SK-N-SH (cell line): Measurements from ENCODE around the gene STAT6. TPM values are rescaled to one million over a fixed set of nuclear protein-coding genes. Genes with fewer than 3 reads are reported as not detected.

Source experiments
- CTCF ChIA-PET: fragments of 300-600, 350-600 bp; formaldehyde crosslinking; extraction: SDS; loops from one replicate; lab custom pipeline; 2021; lab: Yijun Ruan, JAX
- POLR2A ChIA-PET: fragments of 350-600 bp; sonication (Branson Sonifier 250); formaldehyde crosslinking; extraction: SDS; loops from one replicate; lab custom pipeline; 2020; ENCODE audit warnings: antibody characterized with exemption, inconsistent platforms; lab: Yijun Ruan, JAX
- DNase-seq: peaks from one replicate; pipeline ENCODE4 v3.0.0; 2012
- H2AFZ ChIP-seq: fragments of 200-600 bp; sonication (generic); 2 replicates; pipeline ENCODE4 v1.8.1; 2016; ENCODE audit warnings: antibody characterized with exemption, mild to moderate bottlenecking, low read depth
- H3F3A ChIP-seq: fragments of 200-600 bp; sonication (generic); replicated peaks from 2 replicates; pipeline ENCODE3; 2016; ENCODE audit warnings: antibody characterized with exemption, mild to moderate bottlenecking; ENCODE audit not compliant: insufficient read depth
- H3K27ac ChIP-seq, 2 experiments: fragments of 200-500 bp in 1 of 2; fragments of 200-600 bp in 1 of 2; sonication (Bioruptor generic) in 1 of 2; sonication (generic), shearing (Covaris generic) in 1 of 2; 2 replicates each; pipeline versions ENCODE4 v1.5.1 to v1.6.1; 2014 to 2016; ENCODE audit warnings: low read depth in 2 of 2, inconsistent platforms in 1 of 2, low read length in 1 of 2, mild to moderate bottlenecking in 1 of 2, mixed read lengths in 1 of 2
- H3K27me3 ChIP-seq: fragments of 200-600 bp; sonication (generic), shearing (Covaris generic); 2 replicates; pipeline ENCODE4 v1.6.1; 2016; ENCODE audit warnings: mixed run types; ENCODE audit not compliant: insufficient read depth
- H3K36me3 ChIP-seq, 2 experiments: fragments of 200-500 bp in 1 of 2; fragments of 200-600 bp in 1 of 2; sonication (Bioruptor generic) in 1 of 2; sonication (generic) in 1 of 2; replicated peaks in 1 of 2; 2 replicates each; pipeline versions ENCODE3 to v1.5.1; 2014 to 2016; ENCODE audit warnings: low read length in 1 of 2, mild to moderate bottlenecking in 1 of 2; ENCODE audit not compliant: insufficient read depth in 2 of 2, control insufficient read depth in 1 of 2
- H3K4me1 ChIP-seq, 2 experiments: fragments of 200-500 bp in 1 of 2; fragments of 200-600 bp in 1 of 2; sonication (Bioruptor generic) in 1 of 2; sonication (generic), shearing (Covaris generic) in 1 of 2; 2 replicates each; pipeline versions ENCODE4 v1.5.1 to v1.6.1; 2014 to 2016; ENCODE audit warnings: low read depth in 1 of 2, low read length in 1 of 2, mixed run types in 1 of 2; ENCODE audit not compliant: insufficient read depth in 2 of 2, control insufficient read depth in 1 of 2
- H3K4me2 ChIP-seq: fragments of 200-600 bp; sonication (generic), shearing (Covaris generic); 2 replicates; pipeline ENCODE4 v1.6.1; 2017; ENCODE audit warnings: mixed run types
- H3K4me3 ChIP-seq, 2 experiments: fragments of 200-500 bp in 1 of 2; fragments of 200-600 bp in 1 of 2; sonication (Bioruptor generic) in 1 of 2; sonication (generic), shearing (Covaris generic) in 1 of 2; 2 replicates each; pipeline versions ENCODE4 v1.5.1 to v1.8.1; 2014 to 2016; ENCODE audit warnings: low read depth in 2 of 2, inconsistent platforms in 1 of 2, low read length in 1 of 2, mild to moderate bottlenecking in 1 of 2, mixed read lengths in 1 of 2, moderate library complexity in 1 of 2
- H3K79me2 ChIP-seq: fragments of 200-600 bp; sonication (generic); 2 replicates; pipeline ENCODE4 v1.8.1; 2017; ENCODE audit warnings: mild to moderate bottlenecking; ENCODE audit not compliant: insufficient read depth
- H3K9ac ChIP-seq: fragments of 200-600 bp; sonication (generic); 2 replicates; pipeline ENCODE4 v1.6.1; 2017; ENCODE audit warnings: mixed run types
- H3K9me2 ChIP-seq: fragments of 200-600 bp; sonication (generic); 2 replicates; pipeline ENCODE4 v1.6.1; 2017; ENCODE audit warnings: mixed run types
- H3K9me3 ChIP-seq: fragments of 200-600 bp; sonication (generic); 2 replicates; pipeline ENCODE4 v1.6.1; 2017; ENCODE audit warnings: mixed run types, mild to moderate bottlenecking, moderate library complexity
- H4K20me1 ChIP-seq: fragments of 200-600 bp; sonication (generic); 2 replicates; pipeline ENCODE4 v1.6.1; 2017; ENCODE audit warnings: mild to moderate bottlenecking, mixed run types; ENCODE audit not compliant: insufficient read depth
- ELF1 ChIP-seq: IDR thresholded peaks from 2 replicates; pipeline ENCODE4 v1.4.0; 2012
- EP300 ChIP-seq, 2 experiments: IDR thresholded peaks; 2 replicates each; pipeline versions ENCODE4 v1.4.0 to v1.6.1; 2012; ENCODE audit warnings: borderline replicate concordance in 1 of 2, low read depth in 1 of 2, low read length in 1 of 2
- MAX ChIP-seq: IDR thresholded peaks from 2 replicates; pipeline ENCODE4 v1.4.0; 2012; ENCODE audit warnings: low read depth
- MEF2A ChIP-seq: IDR thresholded peaks from 2 replicates; pipeline ENCODE4 v1.4.0; 2012; ENCODE audit warnings: low read depth, borderline replicate concordance
- NFIC ChIP-seq: IDR thresholded peaks from 2 replicates; pipeline ENCODE4 v1.4.0; 2012; ENCODE audit warnings: borderline replicate concordance
- RAD21 ChIP-seq: IDR thresholded peaks from 2 replicates; pipeline ENCODE4 v1.6.1; 2012; ENCODE audit warnings: mild to moderate bottlenecking, low read length
- RCOR1 ChIP-seq: fragments of 150-350 bp; IDR thresholded peaks from 2 replicates; pipeline ENCODE4 v1.6.1; 2017; ENCODE audit warnings: antibody characterized with exemption, low read length
- RFX5 ChIP-seq: IDR thresholded peaks from 2 replicates; pipeline ENCODE4 v1.6.1; 2012; ENCODE audit warnings: mild to moderate bottlenecking, improper control_type of control experiment, low read length
- RXRA ChIP-seq: IDR thresholded peaks from 2 replicates; pipeline ENCODE4 v1.4.0; 2012; ENCODE audit warnings: low read depth, mild to moderate bottlenecking, borderline replicate concordance
- SIN3A ChIP-seq: IDR thresholded peaks from 2 replicates; pipeline ENCODE4 v1.6.1; 2012; ENCODE audit warnings: low read depth, mild to moderate bottlenecking, low read length, moderate library complexity, borderline replicate concordance
- TEAD4 ChIP-seq: IDR thresholded peaks from 2 replicates; pipeline ENCODE4 v1.4.0; 2012; ENCODE audit warnings: mild to moderate bottlenecking, borderline replicate concordance; ENCODE audit not compliant: insufficient read depth
- YY1 ChIP-seq: IDR thresholded peaks from 2 replicates; pipeline ENCODE4 v1.4.0; 2012; ENCODE audit warnings: low read depth, mild to moderate bottlenecking
- WGBS: methylation state at CpG from one replicate; pipeline ENCODE4 v1.1.6; 2017; ENCODE audit warnings: low lambda C conversion rate; 5-methylcytosine and 5-hydroxymethylcytosine counted together
- polyA plus RNA-seq, 3 experiments: library from polyadenylated mRNA; depleted of rRNA; stranded (reverse); fragments of >200 nt; gene quantifications; 2 replicates each; pipeline ENCODE4 v1.2.3, GENCODE V29; 2012

The STAT6 gene
- polyA plus RNA-seq, 1 of the 3 experiments (the other 2 are of a cell fraction) = 0.15 TPM

GRCh38 chr12:57142121-57142520 is 31.0 kb upstream of the STAT6 start:
- WGBS = 91% methylated on average over 9 of the region's 9 CpGs
- Histone ChIP-seq H3K9me3 (no peaks in the 10 kb centered on the region), H2AFZ (no peak overlapping the region), H3K4me2 (no peak overlapping the region), H3K79me2 (peaks cover 4% of the 10 kb centered on the region; the same call in 1 of the 2 replicates), H4K20me1 (peaks cover 6% of the 10 kb centered on the region; the same call in 1 of the 2 replicates), H3K9me2 (no peaks in the 10 kb centered on the region), H3F3A (peaks cover 5% of the 10 kb centered on the region), H3K36me3 (peaks cover 20 to 80% of the 10 kb centered on the region in 2 experiments), H3K4me1 (peaks cover 3 to 7% of the 10 kb centered on the region in 2 experiments; a peak in 3 of 4 replicates), H3K27ac (no peak overlapping the region; a peak in 1 of 4 replicates), H3K27me3 (no peaks in the 10 kb centered on the region), H3K4me3 (no peak overlapping the region), H3K9ac (no peak overlapping the region)
- no peak for DNase-seq
- TF ChIP-seq RCOR1 (no peak), MAX (no peak), ELF1 (no peak), YY1 (no peak), SIN3A (no peak), EP300 (IDR thresholded peaks at IDR 0.05; ENCODE audit: borderline replicate concordance in 1 of 2, low read depth in 1 of 2, low read length in 1 of 2) (no peak), RFX5 (no peak)
- POLR2A ChIA-PET = interaction anchor here (1.1 kb wide), 1 partner anchor 13 kb away, joined by 4 read pairs; the partner anchor contains the start of gene LRP1
- CTCF ChIA-PET = interaction anchor here (0.6 to 3.3 kb wide), 8 partner anchors 11 to 97 kb away, joined by 3 to 16 read pairs (median 6); partner anchors contain the start of gene LRP1

- Histone ChIP-seq H3K4me2 (no peak overlapping the region), H3K9ac (no peak overlapping the region), H2AFZ (no peak overlapping the region), H3K27me3 (no peaks in the 10 kb centered on the region), H4K20me1 (peaks cover 11% of the 10 kb centered on the region; the same call in 1 of the 2 replicates), H3F3A (peaks cover 5% of the 10 kb centered on the region), H3K36me3 (peaks cover 20 to 73% of the 10 kb centered on the region in 2 experiments), H3K79me2 (peaks cover 12% of the 10 kb centered on the region; the same call in 1 of the 2 replicates), H3K9me3 (no peaks in the 10 kb centered on the region), H3K4me1 (peaks cover under 1 to 3% of the 10 kb centered on the region in 2 experiments; a peak in 1 of 4 replicates), H3K9me2 (no peaks in the 10 kb centered on the region), H3K4me3 (no peak overlapping the region), H3K27ac (no peak overlapping the region)
- ChIA-PET CTCF (interaction anchor here (1.7 to 3.3 kb wide), 5 partner anchors 12 to 41 kb away, joined by 4 to 16 read pairs (median 15); partner anchors contain the start of gene LRP1), POLR2A (interaction anchor here (1.1 kb wide), 1 partner anchor 12 kb away, joined by 4 read pairs; the partner anchor contains the start of gene LRP1)
- TF ChIP-seq MEF2A (no peak), RAD21 (no peak), RXRA (no peak), NFIC (no peak), TEAD4 (no peak)
- 89% methylated on average over 8 of the region's 8 CpGs for WGBS
- DNase-seq = no peak
These were observed 30.1 kb upstream of the STAT6 start for GRCh38 chr12:57141249-57141648.
